K562 (cell line): Measurements from ENCODE around the gene AGMO. TPM values are rescaled to one million over a fixed set of nuclear protein-coding genes. Genes with fewer than 3 reads are reported as not detected.

Experiments used
- ATAC-seq: fragments of 200-7000 bp; cut with Tn5 transposase; 3 replicates; pipeline ENCODE4 v1.9.1; 2020; ENCODE audit warnings: moderate library complexity
- BruUV-seq: library from RNA; stranded (reverse); fragments of 400-500 nt; replicated peaks from 2 replicates; lab custom pipeline; 2021; lab: Mats Ljungman, UMichigan
- CTCF ChIA-PET: fragments of 300-600 bp; formaldehyde crosslinking; extraction: SDS; loops from one replicate; lab custom pipeline; 2021; ENCODE audit warnings: low intra/inter-chr PET ratio; lab: Yijun Ruan, JAX
- POLR2A ChIA-PET: fragments of 300-600, 350-650 bp; sonication (Branson Sonifier 250); formaldehyde crosslinking; extraction: SDS; loops from one replicate; lab custom pipeline; 2021; ENCODE audit warnings: antibody characterized with exemption, inconsistent platforms; lab: Yijun Ruan, JAX
- DNase-seq, 4 experiments: peaks; one replicate each; pipeline versions ENCODE4 v3.0.0 to v3.0.0-alpha.2; 2011 to 2018; ENCODE audit warnings: low spot score in 3 of 4, mixed read lengths in 3 of 4; ENCODE audit errors: extremely low read depth in 1 of 4
- FAIRE-seq: peaks from 2 replicates; lab custom pipeline; 2011; peaks lifted over from hg19 to GRCh38; lab: Jason Lieb, UNC
- H2AFZ ChIP-seq: 2 replicates; pipeline ENCODE4 v1.6.0; 2011; ENCODE audit warnings: low read depth, low read length, control low read depth, inconsistent platforms
- H3K27ac ChIP-seq: fragments of 200-600 bp; 3 replicates; pipeline ENCODE4 v1.8.0; 2011; ENCODE audit warnings: low read depth, mild to moderate bottlenecking, control low read depth, inconsistent platforms, low read length, moderate library complexity, mixed read lengths; ENCODE audit errors: extremely low read depth
- H3K27me3 ChIP-seq, 2 experiments: fragments of 300-600 bp in 1 of 2; 2 replicates in 1 of 2; 3 replicates in 1 of 2; pipeline versions ENCODE4 v1.6.0 to v1.8.0; 2011; ENCODE audit warnings: inconsistent platforms in 2 of 2, low read length in 2 of 2, mild to moderate bottlenecking in 1 of 2, mixed read lengths in 1 of 2, moderate library complexity in 1 of 2; ENCODE audit not compliant: control insufficient read depth in 2 of 2, insufficient read depth in 2 of 2
- H3K36me3 ChIP-seq: fragments of 300-600 bp; 3 replicates; pipeline ENCODE4 v1.8.0; 2011; ENCODE audit warnings: mild to moderate bottlenecking, low read length, inconsistent platforms; ENCODE audit not compliant: control insufficient read depth, insufficient read depth
- H3K4me1 ChIP-seq, 2 experiments: fragments of 200-600 bp in 1 of 2; replicated peaks in 1 of 2; 2 replicates in 1 of 2; 3 replicates in 1 of 2; pipeline versions ENCODE4 v1.5.1 to v1.8.0; 2011; ENCODE audit warnings: inconsistent platforms in 2 of 2, low read length in 2 of 2, mild to moderate bottlenecking in 1 of 2, mixed read lengths in 1 of 2, moderate library complexity in 1 of 2; ENCODE audit not compliant: control insufficient read depth in 2 of 2, insufficient read depth in 2 of 2
- H3K4me2 ChIP-seq: 2 replicates; pipeline ENCODE4 v1.6.1; 2011; ENCODE audit warnings: low read length, control low read depth, inconsistent platforms, mixed read lengths; ENCODE audit not compliant: insufficient read depth
- H3K4me3 ChIP-seq: fragments of 200-600 bp; sonication (generic), shearing (Covaris generic); 2 replicates; pipeline ENCODE4 v1.5.1; 2016; ENCODE audit warnings: control low read depth, inconsistent platforms
- H3K79me2 ChIP-seq: fragments of 200-600 bp; 3 replicates; pipeline ENCODE4 v1.8.0; 2011; ENCODE audit warnings: low read length, inconsistent platforms; ENCODE audit not compliant: control insufficient read depth, insufficient read depth
- H3K9ac ChIP-seq, 2 experiments: 2 replicates each; pipeline versions ENCODE4 v1.6.0 to v1.6.1; 2011; ENCODE audit warnings: low read depth in 2 of 2, low read length in 2 of 2, control low read depth in 1 of 2, inconsistent platforms in 1 of 2, mild to moderate bottlenecking in 1 of 2, mixed read lengths in 1 of 2; ENCODE audit not compliant: insufficient read depth in 1 of 2
- H3K9me1 ChIP-seq: one replicate; pipeline ENCODE4 v1.6.0; 2011; ENCODE audit warnings: inconsistent platforms, mild to moderate bottlenecking, low read length, moderate library complexity; ENCODE audit not compliant: control insufficient read depth, insufficient read depth
- H3K9me3 ChIP-seq: replicated peaks from 2 replicates; pipeline ENCODE4 v1.5.1; 2011; ENCODE audit warnings: low read depth, low read length, inconsistent platforms; ENCODE audit not compliant: control insufficient read depth, insufficient read depth
- H4K20me1 ChIP-seq: replicated peaks from 2 replicates; pipeline ENCODE4 v1.6.1; 2011; ENCODE audit warnings: low read length, inconsistent platforms, mixed read lengths; ENCODE audit not compliant: control insufficient read depth, insufficient read depth
- GABPB1 ChIP-seq: sonication (generic); formaldehyde crosslinking; IDR thresholded peaks from 2 replicates; pipeline ENCODE4 v1.8.0; 2022; ENCODE audit warnings: mild to moderate bottlenecking, missing genetic modification reagents
- HMGN3 ChIP-seq: IDR thresholded peaks from 2 replicates; pipeline ENCODE4 v1.6.1; 2011; ENCODE audit warnings: borderline replicate concordance, low read depth, mild to moderate bottlenecking, mixed read lengths, low read length; ENCODE audit not compliant: insufficient read length; ENCODE audit errors: extremely low read depth
- MYC ChIP-seq, 2 experiments: fragments of 250-450 bp in 1 of 2; sonication (Bioruptor Pico) in 1 of 2; IDR thresholded peaks; 2 replicates each; pipeline versions ENCODE4 v1.5.1 to v1.6.1; 2012 to 2021; ENCODE audit warnings: low read depth in 2 of 2, borderline replicate concordance in 1 of 2, improper control_type of control experiment in 1 of 2, low read length in 1 of 2, mild to moderate bottlenecking in 1 of 2, moderate library complexity in 1 of 2
- POLR2AphosphoS2 ChIP-seq: IDR thresholded peaks from 2 replicates; pipeline ENCODE4 v1.6.1; 2012; ENCODE audit warnings: low read length, improper control_type of control experiment
- SIN3A ChIP-seq, 2 experiments: fragments of 150-350 bp in 1 of 2; IDR thresholded peaks; 2 replicates each; pipeline ENCODE4 v1.6.1; 2011 to 2016; ENCODE audit warnings: borderline replicate concordance in 2 of 2, low read depth in 2 of 2, low read length in 2 of 2, mild to moderate bottlenecking in 2 of 2, moderate library complexity in 2 of 2; ENCODE audit not compliant: control insufficient read depth in 1 of 2
- SLC30A9 ChIP-seq: fragments of 250-450 bp; sonication (Bioruptor Pico); IDR thresholded peaks from 2 replicates; pipeline ENCODE4 v1.8.0; 2022; ENCODE audit warnings: mild to moderate bottlenecking, moderate library complexity
- TEAD2 ChIP-seq: fragments of 450-650 bp; IDR thresholded peaks from 2 replicates; pipeline ENCODE4 v1.6.1; 2016; ENCODE audit warnings: missing genetic modification characterization, control low read depth, missing compliant biosample characterization
- WGBS: fragments of 100-300 bp; shearing (Covaris generic); methylation state at CpG from one replicate; pipeline ENCODE4 v1.1.6; 2016; ENCODE audit warnings: low coverage, mixed read lengths; ENCODE audit not compliant: insufficient coverage; ENCODE audit errors: missing lambda C conversion rate; 5-methylcytosine and 5-hydroxymethylcytosine counted together
- in situ Hi-C: fragments of 300-500 bp; cut with MboI; formaldehyde crosslinking; loops from 4 replicates; pipeline ENCODE4 v1.15.0; 2018; ENCODE audit warnings: inconsistent platforms, mixed read lengths
- intact Hi-C: fragments of 100-400 bp; cut with micrococcal nuclease; formaldehyde crosslinking; loops from 2 replicates; pipeline ENCODE4 v1.14.2; 2022
- polyA plus RNA-seq, 8 experiments: library from polyadenylated mRNA; depleted of rRNA in 4 of 8; stranded (reverse) in 5 of 8; unstranded in 3 of 8; fragments of >200 nt; fragmentation: Nextera tagmentation in 2 of 8; fragmentation: Illumina TruSeq in 1 of 8; extraction: Ambion mirVana in 2 of 8; extraction: Trizol in 1 of 8; gene quantifications; 2 replicates each; pipeline versions ENCODE4 v1.2.1 to v1.2.3, GENCODE V29; 2011 to 2014; ENCODE audit warnings: inconsistent platforms in 1 of 8, missing spikeins in 1 of 8
- total RNA-seq, 7 experiments: library from RNA; depleted of rRNA in 6 of 7; stranded (reverse); fragments of >200 nt in 6 of 7; fragmentation: Illumina TruSeq in 2 of 7; extraction: Trizol in 2 of 7; gene quantifications; 2 replicates each; pipeline versions ENCODE4 v1.2.1 to v1.2.3, GENCODE V29; 2011 to 2021; ENCODE audit warnings: low replicate concordance in 1 of 7
- TF ChIP-seq, protein P1 (sequence below): sonication (generic); formaldehyde crosslinking; IDR thresholded peaks from 2 replicates; pipeline ENCODE4 v1.8.1; 2023; ENCODE audit warnings: mild to moderate bottlenecking, missing genetic modification reagents
- TF ChIP-seq, protein P2 (sequence below): fragments of 450-650 bp; IDR thresholded peaks from 2 replicates; pipeline ENCODE4 v1.6.1; 2016; ENCODE audit warnings: missing biosample characterization, missing genetic modification characterization
- TF ChIP-seq, protein P3 (sequence below): fragments of 450-650 bp; conservative IDR thresholded peaks from 2 replicates; pipeline ENCODE4 v1.6.1; 2016; ENCODE audit warnings: missing genetic modification characterization, low read depth, mild to moderate bottlenecking, control low read depth, missing compliant biosample characterization

The AGMO gene
- total and polyA plus RNA-seq, 9 of the 15 experiments (the other 6 are each of a cell fraction or from before 2014, with no cell fraction given) = 0.30 to 1.4 (median 0.69) TPM; not detected in 1

DNA sequence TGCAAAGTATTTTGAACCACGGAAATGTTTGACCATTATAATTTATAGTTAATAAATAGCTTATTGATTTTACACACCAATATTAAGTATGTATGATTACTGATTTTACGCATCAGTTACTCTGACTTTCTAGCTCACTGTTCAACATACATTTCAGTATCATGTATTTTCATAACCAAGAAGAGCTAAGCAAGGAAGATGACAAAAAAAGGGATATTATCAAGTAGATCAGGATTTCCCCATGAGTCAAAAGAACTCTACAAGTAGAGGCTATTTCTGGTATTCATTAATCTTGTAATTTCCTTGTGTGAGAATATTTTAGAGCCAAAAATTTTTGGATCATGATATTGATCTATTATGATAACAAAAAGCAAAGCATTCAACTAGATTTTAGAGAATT is 131.6 kb downstream of the AGMO start:
- TF ChIP-seq, protein P1, sequence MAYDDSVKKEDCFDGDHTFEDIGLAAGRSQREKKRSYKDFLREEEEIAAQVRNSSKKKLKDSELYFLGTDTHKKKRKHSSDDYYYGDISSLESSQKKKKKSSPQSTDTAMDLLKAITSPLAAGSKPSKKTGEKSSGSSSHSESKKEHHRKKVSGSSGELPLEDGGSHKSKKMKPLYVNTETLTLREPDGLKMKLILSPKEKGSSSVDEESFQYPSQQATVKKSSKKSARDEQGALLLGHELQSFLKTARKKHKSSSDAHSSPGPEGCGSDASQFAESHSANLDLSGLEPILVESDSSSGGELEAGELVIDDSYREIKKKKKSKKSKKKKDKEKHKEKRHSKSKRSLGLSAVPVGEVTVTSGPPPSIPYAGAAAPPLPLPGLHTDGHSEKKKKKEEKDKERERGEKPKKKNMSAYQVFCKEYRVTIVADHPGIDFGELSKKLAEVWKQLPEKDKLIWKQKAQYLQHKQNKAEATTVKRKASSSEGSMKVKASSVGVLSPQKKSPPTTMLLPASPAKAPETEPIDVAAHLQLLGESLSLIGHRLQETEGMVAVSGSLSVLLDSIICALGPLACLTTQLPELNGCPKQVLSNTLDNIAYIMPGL (CRISPR knock-in tag) = no peak
- TF ChIP-seq TEAD2 (tag) = no peak
- no peak for TF ChIP-seq SLC30A9 (CRISPR knock-in tag)
- no peak for TF ChIP-seq HMGN3
- TF ChIP-seq, protein P2, sequence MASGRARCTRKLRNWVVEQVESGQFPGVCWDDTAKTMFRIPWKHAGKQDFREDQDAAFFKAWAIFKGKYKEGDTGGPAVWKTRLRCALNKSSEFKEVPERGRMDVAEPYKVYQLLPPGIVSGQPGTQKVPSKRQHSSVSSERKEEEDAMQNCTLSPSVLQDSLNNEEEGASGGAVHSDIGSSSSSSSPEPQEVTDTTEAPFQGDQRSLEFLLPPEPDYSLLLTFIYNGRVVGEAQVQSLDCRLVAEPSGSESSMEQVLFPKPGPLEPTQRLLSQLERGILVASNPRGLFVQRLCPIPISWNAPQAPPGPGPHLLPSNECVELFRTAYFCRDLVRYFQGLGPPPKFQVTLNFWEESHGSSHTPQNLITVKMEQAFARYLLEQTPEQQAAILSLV (tag) = no peak
- TF ChIP-seq, protein P3, sequence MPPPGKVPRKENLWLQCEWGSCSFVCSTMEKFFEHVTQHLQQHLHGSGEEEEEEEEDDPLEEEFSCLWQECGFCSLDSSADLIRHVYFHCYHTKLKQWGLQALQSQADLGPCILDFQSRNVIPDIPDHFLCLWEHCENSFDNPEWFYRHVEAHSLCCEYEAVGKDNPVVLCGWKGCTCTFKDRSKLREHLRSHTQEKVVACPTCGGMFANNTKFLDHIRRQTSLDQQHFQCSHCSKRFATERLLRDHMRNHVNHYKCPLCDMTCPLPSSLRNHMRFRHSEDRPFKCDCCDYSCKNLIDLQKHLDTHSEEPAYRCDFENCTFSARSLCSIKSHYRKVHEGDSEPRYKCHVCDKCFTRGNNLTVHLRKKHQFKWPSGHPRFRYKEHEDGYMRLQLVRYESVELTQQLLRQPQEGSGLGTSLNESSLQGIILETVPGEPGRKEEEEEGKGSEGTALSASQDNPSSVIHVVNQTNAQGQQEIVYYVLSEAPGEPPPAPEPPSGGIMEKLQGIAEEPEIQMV (tag) = no peak
- TF ChIP-seq SIN3A (IDR thresholded peaks at IDR 0.05; ENCODE audit: borderline replicate concordance in 2 of 2, control insufficient read depth in 1 of 2, low read depth in 2 of 2, low read length in 2 of 2) = no peak
- no peak for TF ChIP-seq MYC (IDR thresholded peaks at IDR 0.05; ENCODE audit: low read depth, low read length)
- no peak for TF ChIP-seq MYC (CRISPR knock-in tag; IDR thresholded peaks at IDR 0.05; ENCODE audit: borderline replicate concordance, low read depth)
- TF ChIP-seq GABPB1 (CRISPR knock-in tag) = no peak
- no peak for TF ChIP-seq POLR2AphosphoS2
- no peak overlapping the region for H3K9ac ChIP-seq
- BruUV-seq = no TSS peak
- no peaks in the 10 kb centered on the region for H3K36me3 ChIP-seq
- no peaks in the 10 kb centered on the region for H4K20me1 ChIP-seq
- FAIRE-seq = no peak
- H3K9me3 ChIP-seq = 0 out of 2 replicates have a peak, but pooled peaks cover 1% of the 10 kb centered on the region
- in situ Hi-C loops = no loop called here
- no peak for ATAC-seq
- ChIA-PET POLR2A (no interaction called here), CTCF (no interaction called here)
- no peaks in the 10 kb centered on the region for H3K9me1 ChIP-seq
- no peaks in the 10 kb centered on the region for H3K79me2 ChIP-seq
- 4% methylated on average over 2 of the region's 2 CpGs for WGBS
- H3K27ac ChIP-seq = no peak overlapping the region
- intact Hi-C loops = no loop called here
- no peak for DNase-seq
- H3K4me3 ChIP-seq = no peak overlapping the region
- no peak overlapping the region for H2AFZ ChIP-seq
- no peaks in the 10 kb centered on the region for H3K4me1 ChIP-seq
- H3K4me2 ChIP-seq = no peak overlapping the region
- H3K27me3 ChIP-seq = no peaks in the 10 kb centered on the region
